HepG2 (cell line): ENCODE results near the gene PAPOLB. TPM values are rescaled to one million over a fixed set of nuclear protein-coding genes. Genes with fewer than 3 reads are reported as not detected.

Experiments used
- ARID5B ChIP-seq: IDR thresholded peaks from 2 replicates; pipeline ENCODE4 v1.4.0; 2020; ENCODE audit warnings: mild to moderate bottlenecking, missing genetic modification reagents
- CEBPG ChIP-seq: IDR thresholded peaks from 2 replicates; pipeline ENCODE4 v1.6.1; 2016
- IRF9 ChIP-seq: sonication (generic); formaldehyde crosslinking; IDR thresholded peaks from 2 replicates; pipeline ENCODE4 v1.8.0; 2022; ENCODE audit warnings: missing genetic modification reagents, mild to moderate bottlenecking, borderline replicate concordance
- PHF8 ChIP-seq: sonication (generic); formaldehyde crosslinking; IDR thresholded peaks from 2 replicates; pipeline ENCODE4 v1.5.0; 2020; ENCODE audit warnings: missing genetic modification reagents
- RARA ChIP-seq: IDR thresholded peaks from 2 replicates; pipeline ENCODE4 v1.6.1; 2016; ENCODE audit warnings: missing genetic modification reagents, missing compliant biosample characterization
- SALL1 ChIP-seq: sonication (generic); formaldehyde crosslinking; IDR thresholded peaks from 2 replicates; pipeline ENCODE4 v1.8.0; 2022; ENCODE audit warnings: mild to moderate bottlenecking, missing genetic modification reagents
- STAT5B ChIP-seq: sonication (generic); formaldehyde crosslinking; IDR thresholded peaks from 2 replicates; pipeline ENCODE4 v1.4.0; 2020; ENCODE audit warnings: missing genetic modification reagents
- ZGPAT ChIP-seq: IDR thresholded peaks from 2 replicates; pipeline ENCODE4 v1.6.1; 2016; ENCODE audit warnings: mild to moderate bottlenecking
- ZNF232 ChIP-seq: sonication (generic); formaldehyde crosslinking; IDR thresholded peaks from 2 replicates; pipeline ENCODE4 v1.4.0; 2020; ENCODE audit warnings: missing genetic modification reagents, borderline replicate concordance
- ZNF550 ChIP-seq: sonication (generic); formaldehyde crosslinking; IDR thresholded peaks from 2 replicates; pipeline ENCODE4 v1.4.0; 2020; ENCODE audit warnings: mild to moderate bottlenecking, missing genetic modification reagents, borderline replicate concordance
- ZNF557 ChIP-seq: sonication (generic); formaldehyde crosslinking; IDR thresholded peaks from 2 replicates; pipeline ENCODE4 v1.4.0; 2020; ENCODE audit warnings: missing genetic modification reagents
- ZNF879 ChIP-seq: sonication (generic); formaldehyde crosslinking; IDR thresholded peaks from 2 replicates; pipeline ENCODE4 v1.8.1; 2023; ENCODE audit warnings: missing genetic modification reagents
- polyA plus RNA-seq, 8 experiments: library from polyadenylated mRNA; depleted of rRNA in 3 of 8; stranded (reverse) in 7 of 8; unstranded in 1 of 8; fragments of >200 nt; fragmentation: Illumina TruSeq in 4 of 8; extraction: Trizol in 4 of 8; gene quantifications; 2 replicates each; pipeline versions ENCODE4 v1.2.1 to v1.2.3, GENCODE V29; 2011 to 2016; ENCODE audit warnings: low read depth in 4 of 8, missing spikeins in 1 of 8, mixed read lengths in 1 of 8; ENCODE audit not compliant: insufficient read depth in 1 of 8
- total RNA-seq, 5 experiments: library from RNA; depleted of rRNA; stranded (reverse); fragments of >200 nt; fragmentation: Illumina TruSeq; extraction: Trizol; gene quantifications; 2 replicates each; pipeline ENCODE4 v1.2.3, GENCODE V29; 2016; ENCODE audit warnings: low read depth in 1 of 5
- TF ChIP-seq, protein P1 (sequence below): IDR thresholded peaks from 2 replicates; pipeline ENCODE4 v1.6.1; 2012; ENCODE audit warnings: inconsistent platforms
- TF ChIP-seq, protein P2 (sequence below): sonication (generic); formaldehyde crosslinking; IDR thresholded peaks from 2 replicates; pipeline ENCODE4 v1.5.1; 2020; ENCODE audit warnings: mild to moderate bottlenecking, missing genetic modification reagents, borderline replicate concordance
- TF ChIP-seq, protein P3 (sequence below): sonication (generic); formaldehyde crosslinking; IDR thresholded peaks from 2 replicates; pipeline ENCODE4 v1.8.0; 2023; ENCODE audit warnings: mild to moderate bottlenecking, missing genetic modification reagents

The PAPOLB gene
- total and polyA plus RNA-seq, 2 of the 13 experiments (the other 11 are each of a cell fraction or from before 2014, with no cell fraction given): not detected

DNA sequence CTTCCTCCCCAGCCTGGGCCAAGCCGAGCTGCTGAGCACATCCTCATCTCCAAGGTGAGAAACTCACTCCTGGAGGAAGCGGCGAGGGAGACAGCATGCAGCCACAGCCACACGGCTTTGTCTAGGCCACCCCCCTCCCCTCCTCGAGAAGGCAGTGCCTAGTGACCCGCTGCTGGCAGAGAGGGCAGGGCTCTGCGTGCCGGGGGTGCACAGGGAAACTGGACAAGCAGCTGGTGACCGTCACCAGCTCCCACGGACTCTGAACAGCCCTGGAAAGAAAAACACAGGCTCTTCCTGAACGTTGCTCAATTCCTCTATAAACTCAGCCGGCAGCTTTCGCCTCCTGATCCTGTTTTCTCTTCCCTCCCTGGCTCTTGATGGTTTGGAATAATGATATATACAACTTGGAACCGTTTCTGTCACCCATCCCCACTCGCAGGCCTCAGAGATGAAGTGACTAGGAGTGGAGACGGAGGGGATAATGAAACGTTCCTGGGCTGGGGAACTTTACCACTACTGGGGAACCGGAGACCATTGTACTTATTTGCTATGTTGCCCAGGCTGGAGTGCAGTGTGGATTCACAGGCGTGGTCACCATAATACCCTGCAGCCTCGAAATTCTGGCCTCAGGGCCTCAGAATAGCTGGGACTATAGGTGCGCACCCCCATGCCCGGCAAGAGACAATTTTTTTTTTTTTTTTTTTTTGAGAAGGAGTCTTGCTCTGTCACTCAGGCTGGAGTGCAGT lies 19.3 kb downstream of the PAPOLB start (continued):
- TF ChIP-seq ZNF232: 0 out of 2 replicates have a peak, but pooled peaks have one; percentile 46
- TF ChIP-seq RARA (CRISPR knock-in tag): 0 out of 2 replicates have a peak, but pooled peaks have one; percentile 33
- no peak for TF ChIP-seq PHF8 (CRISPR knock-in tag)
- TF ChIP-seq CEBPG (CRISPR knock-in tag): peak; percentile 79
- no peak for TF ChIP-seq ZNF550 (CRISPR knock-in tag)
- TF ChIP-seq ZNF557 (CRISPR knock-in tag): peak; percentile 33; the same call in 1 of the 2 replicates
- TF ChIP-seq, protein P1, sequence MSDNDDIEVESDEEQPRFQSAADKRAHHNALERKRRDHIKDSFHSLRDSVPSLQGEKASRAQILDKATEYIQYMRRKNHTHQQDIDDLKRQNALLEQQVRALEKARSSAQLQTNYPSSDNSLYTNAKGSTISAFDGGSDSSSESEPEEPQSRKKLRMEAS: 0 out of 2 replicates have a peak, but pooled peaks have one; percentile 31
- TF ChIP-seq SALL1 (CRISPR knock-in tag): peak; percentile 51; the same call in 1 of the 2 replicates
- TF ChIP-seq ZGPAT: no peak
- no peak for TF ChIP-seq STAT5B (CRISPR knock-in tag)
- no peak; the same call in 1 of the 2 replicates for TF ChIP-seq ARID5B (CRISPR knock-in tag)
- TF ChIP-seq, protein P2, sequence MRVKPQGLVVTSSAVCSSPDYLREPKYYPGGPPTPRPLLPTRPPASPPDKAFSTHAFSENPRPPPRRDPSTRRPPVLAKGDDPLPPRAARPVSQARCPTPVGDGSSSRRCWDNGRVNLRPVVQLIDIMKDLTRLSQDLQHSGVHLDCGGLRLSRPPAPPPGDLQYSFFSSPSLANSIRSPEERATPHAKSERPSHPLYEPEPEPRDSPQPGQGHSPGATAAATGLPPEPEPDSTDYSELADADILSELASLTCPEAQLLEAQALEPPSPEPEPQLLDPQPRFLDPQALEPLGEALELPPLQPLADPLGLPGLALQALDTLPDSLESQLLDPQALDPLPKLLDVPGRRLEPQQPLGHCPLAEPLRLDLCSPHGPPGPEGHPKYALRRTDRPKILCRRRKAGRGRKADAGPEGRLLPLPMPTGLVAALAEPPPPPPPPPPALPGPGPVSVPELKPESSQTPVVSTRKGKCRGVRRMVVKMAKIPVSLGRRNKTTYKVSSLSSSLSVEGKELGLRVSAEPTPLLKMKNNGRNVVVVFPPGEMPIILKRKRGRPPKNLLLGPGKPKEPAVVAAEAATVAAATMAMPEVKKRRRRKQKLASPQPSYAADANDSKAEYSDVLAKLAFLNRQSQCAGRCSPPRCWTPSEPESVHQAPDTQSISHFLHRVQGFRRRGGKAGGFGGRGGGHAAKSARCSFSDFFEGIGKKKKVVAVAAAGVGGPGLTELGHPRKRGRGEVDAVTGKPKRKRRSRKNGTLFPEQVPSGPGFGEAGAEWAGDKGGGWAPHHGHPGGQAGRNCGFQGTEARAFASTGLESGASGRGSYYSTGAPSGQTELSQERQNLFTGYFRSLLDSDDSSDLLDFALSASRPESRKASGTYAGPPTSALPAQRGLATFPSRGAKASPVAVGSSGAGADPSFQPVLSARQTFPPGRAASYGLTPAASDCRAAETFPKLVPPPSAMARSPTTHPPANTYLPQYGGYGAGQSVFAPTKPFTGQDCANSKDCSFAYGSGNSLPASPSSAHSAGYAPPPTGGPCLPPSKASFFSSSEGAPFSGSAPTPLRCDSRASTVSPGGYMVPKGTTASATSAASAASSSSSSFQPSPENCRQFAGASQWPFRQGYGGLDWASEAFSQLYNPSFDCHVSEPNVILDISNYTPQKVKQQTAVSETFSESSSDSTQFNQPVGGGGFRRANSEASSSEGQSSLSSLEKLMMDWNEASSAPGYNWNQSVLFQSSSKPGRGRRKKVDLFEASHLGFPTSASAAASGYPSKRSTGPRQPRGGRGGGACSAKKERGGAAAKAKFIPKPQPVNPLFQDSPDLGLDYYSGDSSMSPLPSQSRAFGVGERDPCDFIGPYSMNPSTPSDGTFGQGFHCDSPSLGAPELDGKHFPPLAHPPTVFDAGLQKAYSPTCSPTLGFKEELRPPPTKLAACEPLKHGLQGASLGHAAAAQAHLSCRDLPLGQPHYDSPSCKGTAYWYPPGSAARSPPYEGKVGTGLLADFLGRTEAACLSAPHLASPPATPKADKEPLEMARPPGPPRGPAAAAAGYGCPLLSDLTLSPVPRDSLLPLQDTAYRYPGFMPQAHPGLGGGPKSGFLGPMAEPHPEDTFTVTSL (CRISPR knock-in tag): peak; percentile 50; the same call in 1 of the 2 replicates
- 0 out of 2 replicates have a peak, but pooled peaks have one; percentile 24 for TF ChIP-seq IRF9 (CRISPR knock-in tag)
- TF ChIP-seq ZNF879 (CRISPR knock-in tag): 0 out of 2 replicates have a peak, but pooled peaks have one; percentile 10
- TF ChIP-seq, protein P3, sequence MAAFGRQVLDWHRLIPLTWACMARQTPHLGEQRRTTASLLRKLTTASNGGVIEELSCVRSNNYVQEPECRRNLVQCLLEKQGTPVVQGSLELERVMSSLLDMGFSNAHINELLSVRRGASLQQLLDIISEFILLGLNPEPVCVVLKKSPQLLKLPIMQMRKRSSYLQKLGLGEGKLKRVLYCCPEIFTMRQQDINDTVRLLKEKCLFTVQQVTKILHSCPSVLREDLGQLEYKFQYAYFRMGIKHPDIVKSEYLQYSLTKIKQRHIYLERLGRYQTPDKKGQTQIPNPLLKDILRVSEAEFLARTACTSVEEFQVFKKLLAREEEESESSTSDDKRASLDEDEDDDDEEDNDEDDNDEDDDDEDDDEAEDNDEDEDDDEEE: no peak
